HG03442 (cell line): ENCODE measurements around the gene RWDD4.

Experiments
- ATAC-seq: cut with Tn5 transposase; IDR thresholded peaks from one replicate; pipeline ENCODE4 v1.9.1; 2021; ENCODE audit warnings: mild to moderate bottlenecking, moderate library complexity; ENCODE audit not compliant: unreplicated experiment

RWDD4 gene

DNA sequence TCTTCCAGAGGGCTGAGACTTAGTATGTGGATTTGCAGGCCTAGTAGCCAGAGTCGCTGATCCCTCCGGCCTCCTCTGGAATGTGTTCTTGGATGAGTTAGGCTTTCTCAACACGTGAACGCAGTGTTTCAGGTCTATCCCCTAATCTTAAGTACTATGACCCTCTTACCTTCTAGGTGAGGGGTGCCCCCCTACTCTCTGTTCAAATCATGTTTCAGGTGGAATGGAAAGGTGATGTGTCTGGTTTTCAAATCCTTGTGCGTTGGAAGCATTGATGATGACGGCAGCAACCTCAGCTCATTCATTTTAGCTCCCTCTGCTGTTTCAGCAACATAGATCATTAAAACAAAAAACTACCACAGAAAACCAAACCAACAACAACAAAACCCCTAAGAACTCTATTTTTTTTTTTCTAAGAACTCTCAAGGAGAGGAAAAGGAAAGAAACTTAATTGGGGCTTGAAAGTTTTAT, 56.4 kb downstream of the RWDD4 start:
- no peak for ATAC-seq

DNA sequence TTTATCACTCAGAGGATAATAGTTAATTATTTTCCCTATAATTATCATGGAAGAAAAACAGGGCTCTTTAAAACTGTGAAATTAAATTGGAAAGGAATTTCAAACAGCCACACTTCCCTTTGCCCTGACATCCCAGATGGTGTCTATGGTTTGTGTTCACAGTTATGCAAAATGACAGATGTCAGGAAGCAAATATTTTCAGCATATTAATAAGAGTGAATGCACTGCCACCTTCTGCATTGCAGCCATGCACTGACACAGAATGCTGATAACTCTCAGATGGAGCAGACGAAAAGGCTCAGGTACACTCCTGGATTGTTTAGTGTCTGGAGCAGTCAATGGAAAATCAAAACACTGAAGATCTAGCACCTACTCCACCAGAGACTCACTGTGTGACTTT, 57.6 kb downstream of the RWDD4 start:
- ATAC-seq: no peak

DNA sequence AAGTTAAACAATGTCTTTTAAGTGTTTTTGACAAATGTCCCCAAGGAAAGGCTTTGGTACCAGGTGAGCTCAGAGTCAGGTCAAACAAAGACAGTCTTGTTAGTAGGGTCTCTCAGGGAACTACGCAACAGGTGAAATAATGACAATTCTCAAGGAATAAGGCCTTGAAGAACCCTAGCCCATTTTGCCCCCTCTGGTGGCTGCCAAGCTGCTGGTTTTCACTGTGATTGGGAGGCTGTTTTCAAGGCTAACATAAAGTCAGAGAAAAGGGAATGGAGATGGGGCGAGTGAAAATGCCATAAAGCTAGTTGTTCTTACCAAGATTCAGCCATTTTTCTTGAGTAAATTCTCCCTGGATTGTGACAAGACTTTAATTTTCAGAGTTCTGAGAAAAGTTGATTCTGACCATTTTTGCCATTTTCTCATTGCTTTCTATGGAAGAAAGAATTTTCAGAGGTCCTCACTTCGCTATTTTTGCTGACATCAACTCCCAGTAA, 58.7 kb downstream of the RWDD4 start:
- ATAC-seq: no peak

DNA sequence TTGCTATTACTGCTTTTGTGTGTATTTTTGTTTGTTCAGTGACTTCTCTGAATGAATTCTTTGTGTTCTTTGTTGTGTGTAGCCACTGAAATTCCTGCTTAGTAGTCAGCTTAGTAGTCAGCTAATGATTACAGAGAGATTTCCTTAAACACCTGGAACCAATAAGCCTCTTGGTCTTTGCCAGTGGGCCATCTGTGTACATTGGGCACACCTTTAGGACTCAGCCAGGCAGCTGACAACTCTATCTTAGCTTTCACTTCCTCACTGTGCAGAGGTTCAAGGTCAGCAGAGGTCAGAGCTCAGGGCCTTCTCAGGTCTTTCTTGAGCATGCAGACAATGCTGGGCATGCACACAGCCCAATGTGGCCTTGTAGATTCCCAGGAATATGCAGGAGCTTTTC, 59.3 kb downstream of the RWDD4 start:
- ATAC-seq: peak; percentile 65

DNA sequence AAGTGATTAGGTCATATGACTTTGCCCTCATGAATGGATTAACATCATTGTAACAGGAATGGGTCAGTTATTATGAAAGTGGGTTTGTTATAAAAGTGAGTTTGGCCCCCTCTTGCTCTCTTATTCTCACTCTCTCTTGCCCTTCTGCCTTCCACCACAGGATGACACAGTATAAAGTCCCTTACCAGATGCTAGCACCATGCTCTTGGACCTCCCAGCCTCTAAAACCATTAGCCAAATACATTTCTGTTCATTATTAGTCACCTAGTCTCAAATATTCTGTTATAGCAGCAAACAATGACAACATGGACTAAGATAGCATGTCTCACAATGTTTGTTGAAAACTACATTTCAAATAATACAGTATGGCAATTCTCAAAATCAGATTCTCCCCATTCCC, 59.7 kb downstream of the RWDD4 start:
- no peak for ATAC-seq

DNA sequence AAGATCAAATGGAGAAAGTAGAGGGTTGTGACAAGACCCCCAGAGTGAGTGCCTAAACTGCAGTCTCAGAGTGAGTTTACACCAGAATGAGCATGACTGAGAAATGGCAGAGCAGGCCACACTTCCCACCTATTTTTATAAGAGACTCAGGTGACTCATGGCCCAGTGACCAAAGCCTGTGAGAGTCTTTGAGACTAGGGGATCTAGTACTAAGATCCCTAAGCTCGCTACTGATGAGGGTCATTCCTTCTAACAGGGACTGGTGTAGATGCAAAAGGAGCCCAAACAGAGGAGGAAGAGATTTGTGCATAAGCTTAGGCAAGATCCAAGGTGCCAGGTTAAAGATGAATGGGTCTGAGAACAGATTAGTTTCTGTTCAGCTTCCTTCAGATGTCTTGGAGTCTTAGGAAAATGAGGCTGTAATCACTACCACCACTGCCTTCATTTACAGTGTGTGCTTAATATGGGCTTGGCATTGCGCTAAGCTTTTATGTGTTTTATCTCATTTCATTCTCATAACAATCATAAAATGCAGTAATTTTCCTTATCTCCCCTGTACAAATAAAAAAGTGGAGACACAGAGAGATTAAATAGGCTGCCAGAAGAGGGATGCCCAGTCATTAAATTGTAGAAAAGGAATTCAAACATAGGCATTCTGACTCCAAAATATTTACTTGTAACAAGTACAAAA, 62.8 kb downstream of the RWDD4 start:
- ATAC-seq: no peak

DNA sequence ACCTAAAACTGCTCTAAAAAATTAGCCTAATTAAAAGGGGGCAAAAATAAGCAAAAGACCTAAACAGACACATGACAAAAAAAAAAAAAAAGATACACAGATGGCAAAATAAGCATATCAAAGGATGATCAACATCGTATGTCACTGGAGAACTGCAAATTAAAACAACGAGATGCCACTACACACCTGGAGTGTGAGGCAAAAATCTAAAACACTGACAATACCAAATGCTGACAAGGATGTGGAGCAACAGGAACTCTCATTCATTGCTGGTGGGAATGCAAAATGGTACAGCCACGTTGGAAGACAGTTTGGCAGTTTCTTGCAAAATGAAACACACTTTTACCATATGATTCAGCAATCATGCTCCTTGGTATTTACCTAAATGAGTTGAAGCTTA, 64.2 kb downstream of the RWDD4 start:
- ATAC-seq: no peak

DNA sequence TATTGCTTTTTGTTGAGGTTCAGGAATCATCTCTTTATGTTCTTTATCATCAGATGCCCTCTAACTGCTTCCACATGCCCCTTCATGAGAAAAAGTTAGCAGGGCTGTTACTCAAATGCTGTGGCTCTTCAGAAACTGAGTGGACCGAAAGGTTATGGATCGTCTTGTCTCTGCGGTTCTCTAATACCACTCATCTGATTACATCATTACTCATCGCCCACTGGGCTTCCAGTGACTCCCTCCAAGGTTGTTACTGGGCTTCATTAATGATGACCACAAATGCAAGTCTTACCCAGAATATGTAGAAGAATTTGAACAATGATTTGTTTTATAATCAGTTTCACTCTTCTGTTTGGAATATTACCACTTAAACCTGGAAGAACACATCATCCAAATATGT, 67.7 kb downstream of the RWDD4 start:
- no peak for ATAC-seq
